GM19438 (cell line): ENCODE measurements around the gene DISP3.

Experiments
- ATAC-seq: cut with Tn5 transposase; IDR thresholded peaks from one replicate; pipeline ENCODE4 v1.9.1; 2021; ENCODE audit warnings: low read depth; ENCODE audit not compliant: unreplicated experiment

Gene DISP3

GRCh38 chr1:11513681-11514080, 34.7 kb downstream of the DISP3 start:
- no peak for ATAC-seq

- ATAC-seq = no peak
Observed at GRCh38 chr1:11514366-11514765, 35.4 kb downstream of the DISP3 start.

DNA sequence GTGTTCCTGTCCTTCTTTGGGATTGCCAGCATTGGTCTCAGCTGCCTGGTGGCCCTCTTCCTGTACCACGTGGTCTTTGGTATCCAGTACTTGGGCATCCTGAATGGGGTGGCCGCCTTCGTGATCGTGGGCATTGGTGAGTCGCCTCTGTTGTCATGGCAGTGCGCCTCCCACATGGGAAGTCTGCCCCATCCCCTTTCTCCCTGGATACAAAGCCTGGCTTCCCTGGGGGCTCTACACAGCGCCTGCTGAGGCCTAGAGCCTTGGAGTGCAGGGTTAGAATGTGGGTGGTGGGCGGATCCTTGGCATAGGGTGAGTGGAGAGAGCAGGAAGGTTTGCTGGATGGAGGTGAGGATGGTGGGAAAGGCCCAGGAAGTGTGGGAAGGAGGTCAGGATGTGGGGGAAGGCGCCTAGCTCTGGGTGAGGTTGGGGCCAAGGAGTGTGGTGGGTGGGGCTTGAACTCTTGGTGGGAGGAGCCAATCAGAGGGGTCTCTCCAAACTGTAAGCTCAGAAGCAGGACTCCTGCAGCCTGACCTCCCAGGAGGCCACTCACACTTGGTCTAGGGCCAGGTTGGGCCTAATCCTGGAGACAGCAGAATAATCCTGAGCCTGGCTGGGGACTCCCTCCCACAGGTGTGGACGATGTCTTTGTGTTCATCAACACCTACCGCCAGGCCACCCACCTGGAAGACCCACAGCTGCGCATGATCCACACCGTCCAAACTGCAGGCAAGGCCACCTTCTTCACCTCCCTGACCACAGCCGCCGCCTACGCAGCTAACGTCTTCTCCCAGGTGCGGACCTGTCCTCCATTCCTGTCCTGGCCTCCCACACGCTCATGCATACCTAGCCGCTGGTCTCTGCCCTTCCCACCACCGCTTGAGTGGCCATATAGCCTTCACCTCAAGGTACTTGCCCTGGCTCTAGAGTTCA, 36.7 kb downstream of the DISP3 start:
- no peak for ATAC-seq

- ATAC-seq = no peak
Observed at GRCh38 chr1:11516961-11517635, 38.1 kb downstream of the DISP3 start.

GRCh38 chr1:11518016-11518701, 39.2 kb downstream of the DISP3 start:
- ATAC-seq = no peak

DNA sequence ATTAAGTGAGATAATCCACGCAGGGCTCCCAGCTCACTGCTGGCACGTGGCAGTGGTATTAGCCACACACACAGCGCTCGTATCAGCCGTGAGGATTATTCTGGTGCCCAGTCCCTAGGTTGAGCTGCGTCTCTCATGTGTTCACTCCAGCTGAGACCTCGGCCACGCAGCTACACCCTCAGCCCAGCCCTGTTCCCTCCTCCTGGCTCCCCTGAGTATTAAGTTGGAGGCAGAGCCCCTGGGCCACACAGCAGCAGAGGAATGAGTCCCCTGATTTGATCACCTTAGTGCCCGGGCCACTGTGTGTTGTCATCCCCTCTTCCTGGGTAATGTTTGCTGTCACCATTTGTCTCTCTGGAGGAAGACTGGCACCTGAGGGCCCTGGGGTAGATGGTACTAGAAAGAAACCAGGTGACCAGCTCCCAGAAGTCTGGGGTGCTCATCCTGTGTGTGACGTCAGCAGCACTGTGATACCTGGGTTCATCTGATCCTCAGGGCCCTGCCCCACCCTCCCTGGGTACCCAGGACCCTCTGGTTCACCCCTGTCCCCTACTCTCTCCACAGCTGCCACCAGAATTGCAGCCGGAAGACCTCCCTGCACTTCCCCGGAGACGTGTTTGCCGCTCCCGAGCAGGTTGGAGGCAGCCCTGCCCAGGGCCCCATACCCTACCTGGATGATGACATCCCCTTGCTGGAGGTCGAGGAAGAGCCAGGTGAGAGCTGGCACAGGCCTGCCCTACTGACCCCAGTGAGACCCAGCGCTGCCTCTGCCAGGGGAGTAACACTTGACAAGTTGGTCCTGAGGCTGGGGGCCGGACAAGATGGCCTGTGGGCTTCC, 40.1 kb downstream of the DISP3 start:
- ATAC-seq = no peak

- ATAC-seq = no peak
Observed at GRCh38 chr1:11519629-11520031, 40.7 kb downstream of the DISP3 start.

DNA sequence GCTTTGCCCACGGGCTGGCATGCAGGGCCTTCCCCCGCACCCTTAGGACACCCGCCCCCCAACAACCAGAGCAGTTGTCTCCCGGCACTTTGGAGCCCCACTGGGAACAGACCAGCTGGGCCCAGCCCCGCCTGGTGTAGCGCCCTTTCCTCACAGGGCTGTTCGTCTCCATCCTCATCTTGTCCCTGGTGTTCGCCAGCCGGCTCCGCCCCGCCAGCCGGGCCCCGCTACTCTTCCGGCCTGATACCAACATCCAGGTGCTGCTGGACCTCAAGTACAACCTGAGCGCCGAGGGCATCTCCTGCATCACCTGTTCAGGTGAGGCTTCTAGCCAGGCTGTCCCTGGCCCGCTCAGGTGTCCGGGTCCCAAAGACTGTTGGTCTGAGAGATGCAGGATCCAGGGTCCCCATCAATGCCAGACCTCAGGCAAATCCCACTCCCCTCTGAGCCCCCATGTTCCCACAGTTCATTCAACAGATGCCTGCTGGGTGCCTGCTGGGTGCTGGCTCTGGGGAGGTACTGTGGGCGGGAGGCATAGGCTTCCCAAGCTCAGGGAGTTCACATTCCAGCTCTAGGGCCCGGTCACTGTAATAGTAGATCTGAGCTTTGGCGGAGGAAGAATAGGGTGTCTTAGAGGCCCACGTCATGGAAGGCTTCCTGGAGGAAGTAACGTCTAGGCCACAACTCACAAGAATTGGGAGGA, 41.7 kb downstream of the DISP3 start:
- no peak for ATAC-seq

GRCh38 chr1:11521582-11522399, 42.8 kb downstream of the DISP3 start:
- no peak for ATAC-seq

DNA sequence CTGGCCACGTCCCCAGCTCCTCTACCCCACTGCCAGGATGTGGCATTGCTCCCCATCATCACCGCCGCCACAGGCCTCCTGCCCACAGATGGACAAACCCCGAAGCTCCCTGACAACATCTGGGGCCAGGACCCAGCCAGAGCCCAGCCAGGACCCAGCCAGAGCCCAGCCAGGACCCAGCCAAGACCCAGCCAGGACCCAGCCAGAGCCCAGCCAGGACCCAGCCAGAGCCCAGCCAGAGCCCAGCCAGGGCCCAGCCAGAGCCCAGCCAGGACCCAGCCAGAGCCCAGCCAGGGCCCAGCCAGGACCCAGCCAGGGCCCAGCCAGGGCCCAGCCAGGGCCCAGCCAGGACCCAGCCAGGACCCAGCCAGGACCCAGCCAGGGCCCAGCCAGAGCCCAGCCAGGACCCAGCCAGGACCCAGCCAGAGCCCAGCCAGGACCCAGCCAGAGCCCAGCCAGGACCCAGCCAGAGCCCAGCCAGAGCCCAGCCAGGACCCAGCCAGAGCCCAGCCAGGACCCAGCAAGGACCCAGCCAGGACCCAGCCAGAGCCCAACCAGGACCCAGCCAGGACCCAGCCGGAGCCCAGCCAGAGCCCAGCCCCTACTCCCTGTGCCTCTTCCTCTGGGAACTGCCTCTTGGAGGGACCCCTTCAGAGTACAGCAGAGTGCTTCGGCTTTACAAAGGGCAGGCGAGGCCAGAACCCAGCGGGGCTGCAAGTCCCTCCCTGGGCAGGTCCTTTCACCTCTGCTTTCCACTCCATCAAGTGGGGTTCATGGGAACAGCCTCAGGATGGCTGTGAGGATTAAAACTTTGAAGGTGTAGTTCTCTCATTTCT, 43.7 kb downstream of the DISP3 start:
- no peak for ATAC-seq

DNA sequence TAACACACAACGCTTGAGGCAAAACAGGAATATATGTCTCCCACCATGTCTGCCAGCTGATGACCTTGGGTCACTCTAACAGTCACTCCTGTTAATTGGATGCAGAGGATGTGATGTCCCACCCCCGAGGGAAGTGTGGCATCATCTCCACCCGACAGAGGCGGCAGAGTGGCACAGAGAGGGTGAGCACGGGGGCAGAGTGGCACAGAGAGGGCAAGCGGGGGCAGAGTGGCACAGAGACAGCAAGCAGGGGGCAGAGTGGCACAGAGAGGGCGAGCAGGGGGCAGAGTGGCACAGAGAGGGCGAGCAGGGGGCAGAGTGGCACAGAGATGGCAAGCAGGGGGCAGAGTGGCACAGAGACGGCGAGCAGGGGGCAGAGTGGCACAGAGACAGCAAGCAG, 44.3 kb downstream of the DISP3 start:
- no peak for ATAC-seq

DNA sequence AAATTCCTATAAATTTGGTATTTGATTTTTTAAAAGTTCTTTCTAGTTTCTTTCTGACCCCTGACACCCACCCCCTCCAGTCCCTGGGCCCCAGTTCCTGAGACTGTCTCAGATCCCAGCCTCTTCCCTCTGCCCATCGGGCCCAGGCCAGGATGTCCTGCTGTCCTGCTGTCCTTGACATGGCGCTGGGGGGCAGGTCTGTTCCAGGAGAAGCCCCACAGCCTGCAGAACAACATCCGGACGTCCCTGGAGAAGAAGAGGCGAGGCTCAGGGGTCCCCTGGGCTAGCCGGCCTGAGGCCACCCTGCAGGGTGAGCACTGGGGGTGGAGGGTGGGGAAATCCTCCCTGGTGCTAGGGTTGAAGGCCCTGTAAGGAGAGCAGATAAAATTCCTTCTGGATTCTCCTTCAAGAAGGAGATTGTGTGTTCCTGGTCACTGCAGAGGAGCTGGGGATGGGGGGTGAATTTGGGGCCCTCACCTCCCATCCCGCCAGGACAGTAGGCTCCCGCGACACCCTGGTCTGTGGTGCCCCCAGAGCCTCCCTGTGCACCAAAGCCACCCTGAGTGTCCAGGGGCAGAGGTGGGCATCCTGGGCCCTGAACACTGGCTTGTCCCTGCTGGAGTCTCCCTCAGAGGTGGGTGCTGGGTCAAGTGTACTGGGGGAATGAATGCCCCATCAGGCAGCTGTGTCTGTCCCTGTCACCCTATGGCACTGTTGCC, 45.0 kb downstream of the DISP3 start:
- ATAC-seq = no peak

DNA sequence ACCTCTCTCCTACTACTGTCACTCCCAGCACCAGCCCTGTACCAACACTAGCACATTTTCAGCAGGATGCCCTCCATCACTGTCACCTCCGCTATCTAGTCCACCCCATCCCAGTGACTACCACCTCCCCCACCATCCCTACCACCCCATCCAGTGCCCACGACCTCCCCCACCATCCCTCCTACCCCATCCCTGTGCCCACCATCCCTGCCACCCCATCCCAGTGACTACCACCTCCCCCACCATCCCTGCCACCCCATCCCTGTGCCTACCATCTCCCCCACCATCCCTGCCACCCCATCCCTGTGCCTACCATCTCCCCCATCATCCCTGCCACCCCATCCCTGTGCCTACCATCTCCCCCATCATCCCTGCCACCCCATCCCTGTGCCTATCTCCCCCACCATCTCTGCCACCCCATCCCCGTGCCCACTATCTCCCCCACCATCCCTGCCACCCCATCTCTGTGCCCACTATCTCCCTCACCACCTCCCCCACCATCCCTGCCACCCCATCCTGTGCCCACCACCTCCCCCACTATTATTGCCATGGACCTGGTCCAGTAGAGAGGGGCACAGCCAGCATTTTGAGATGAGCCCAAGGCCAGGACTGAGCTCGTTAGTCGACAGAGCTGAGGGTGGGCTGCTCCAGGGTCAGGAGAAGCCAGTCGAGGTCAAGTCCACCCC, 45.7 kb downstream of the DISP3 start:
- ATAC-seq = no peak

GRCh38 chr1:11525151-11525505, 46.2 kb downstream of the DISP3 start:
- no peak for ATAC-seq

GRCh38 chr1:11525516-11525915, 46.6 kb downstream of the DISP3 start:
- ATAC-seq = no peak

DNA sequence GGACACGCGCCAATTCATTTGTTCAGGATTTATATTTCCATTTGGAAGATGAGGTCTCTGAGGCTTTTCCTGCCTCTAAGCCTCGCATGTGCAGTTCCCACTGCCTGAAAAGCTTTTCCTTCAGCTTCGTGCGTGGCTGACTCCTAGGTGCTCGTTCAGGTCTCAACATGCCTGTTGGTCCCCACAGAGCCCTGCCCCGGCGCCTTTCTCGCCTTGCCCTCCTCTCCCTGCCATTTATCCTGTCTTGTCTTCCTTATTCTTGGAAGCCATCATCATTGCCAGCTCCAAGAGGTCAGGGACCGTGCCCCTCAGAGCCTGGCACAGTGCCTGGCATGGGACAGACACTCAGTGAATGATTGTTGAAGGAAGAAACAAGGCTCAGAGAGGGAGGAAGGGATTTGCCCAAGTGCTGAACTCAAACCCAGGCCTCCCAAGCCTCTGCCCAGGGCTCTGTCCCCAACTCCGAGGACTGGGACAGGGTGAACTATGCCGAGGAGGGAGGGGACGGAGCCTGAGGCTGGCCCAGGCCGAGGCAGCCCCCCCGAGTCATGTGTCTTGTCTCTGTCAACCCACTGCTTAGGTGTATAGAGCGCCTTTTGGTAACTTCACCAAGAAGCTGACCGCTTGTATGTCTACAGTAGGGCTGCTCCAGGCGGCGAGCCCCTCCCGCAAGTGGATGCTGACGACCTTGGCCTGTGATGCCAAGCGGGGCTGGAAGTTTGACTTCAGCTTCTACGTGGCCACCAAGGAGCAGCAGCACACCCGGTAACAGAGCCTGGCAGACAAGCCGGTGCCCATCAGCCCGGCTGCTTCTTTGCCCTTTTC, 47.3 kb downstream of the DISP3 start:
- ATAC-seq = no peak
